SK-N-SH (cell line): ENCODE results near the gene SACM1L. TPM values are rescaled to one million over a fixed set of nuclear protein-coding genes. Genes with fewer than 3 reads are reported as not detected.

Source experiments
- CTCF ChIA-PET: fragments of 300-600, 350-600 bp; formaldehyde crosslinking; extraction: SDS; loops from one replicate; lab custom pipeline; 2021; lab: Yijun Ruan, JAX
- POLR2A ChIA-PET: fragments of 350-600 bp; sonication (Branson Sonifier 250); formaldehyde crosslinking; extraction: SDS; loops from one replicate; lab custom pipeline; 2020; ENCODE audit warnings: antibody characterized with exemption, inconsistent platforms; lab: Yijun Ruan, JAX
- DNase-seq: peaks from one replicate; pipeline ENCODE4 v3.0.0; 2012
- H2AFZ ChIP-seq: fragments of 200-600 bp; sonication (generic); 2 replicates; pipeline ENCODE4 v1.8.1; 2016; ENCODE audit warnings: antibody characterized with exemption, mild to moderate bottlenecking, low read depth
- H3F3A ChIP-seq: fragments of 200-600 bp; sonication (generic); replicated peaks from 2 replicates; pipeline ENCODE3; 2016; ENCODE audit warnings: antibody characterized with exemption, mild to moderate bottlenecking; ENCODE audit not compliant: insufficient read depth
- H3K27ac ChIP-seq, 2 experiments: fragments of 200-500 bp in 1 of 2; fragments of 200-600 bp in 1 of 2; sonication (Bioruptor generic) in 1 of 2; sonication (generic), shearing (Covaris generic) in 1 of 2; 2 replicates each; pipeline versions ENCODE4 v1.5.1 to v1.6.1; 2014 to 2016; ENCODE audit warnings: low read depth in 2 of 2, inconsistent platforms in 1 of 2, low read length in 1 of 2, mild to moderate bottlenecking in 1 of 2, mixed read lengths in 1 of 2
- H3K27me3 ChIP-seq: fragments of 200-600 bp; sonication (generic), shearing (Covaris generic); 2 replicates; pipeline ENCODE4 v1.6.1; 2016; ENCODE audit warnings: mixed run types; ENCODE audit not compliant: insufficient read depth
- H3K36me3 ChIP-seq, 2 experiments: fragments of 200-500 bp in 1 of 2; fragments of 200-600 bp in 1 of 2; sonication (Bioruptor generic) in 1 of 2; sonication (generic) in 1 of 2; replicated peaks in 1 of 2; 2 replicates each; pipeline versions ENCODE3 to v1.5.1; 2014 to 2016; ENCODE audit warnings: low read length in 1 of 2, mild to moderate bottlenecking in 1 of 2; ENCODE audit not compliant: insufficient read depth in 2 of 2, control insufficient read depth in 1 of 2
- H3K4me1 ChIP-seq, 2 experiments: fragments of 200-500 bp in 1 of 2; fragments of 200-600 bp in 1 of 2; sonication (Bioruptor generic) in 1 of 2; sonication (generic), shearing (Covaris generic) in 1 of 2; 2 replicates each; pipeline versions ENCODE4 v1.5.1 to v1.6.1; 2014 to 2016; ENCODE audit warnings: low read depth in 1 of 2, low read length in 1 of 2, mixed run types in 1 of 2; ENCODE audit not compliant: insufficient read depth in 2 of 2, control insufficient read depth in 1 of 2
- H3K4me2 ChIP-seq: fragments of 200-600 bp; sonication (generic), shearing (Covaris generic); 2 replicates; pipeline ENCODE4 v1.6.1; 2017; ENCODE audit warnings: mixed run types
- H3K4me3 ChIP-seq, 2 experiments: fragments of 200-500 bp in 1 of 2; fragments of 200-600 bp in 1 of 2; sonication (Bioruptor generic) in 1 of 2; sonication (generic), shearing (Covaris generic) in 1 of 2; 2 replicates each; pipeline versions ENCODE4 v1.5.1 to v1.8.1; 2014 to 2016; ENCODE audit warnings: low read depth in 2 of 2, inconsistent platforms in 1 of 2, low read length in 1 of 2, mild to moderate bottlenecking in 1 of 2, mixed read lengths in 1 of 2, moderate library complexity in 1 of 2
- H3K79me2 ChIP-seq: fragments of 200-600 bp; sonication (generic); 2 replicates; pipeline ENCODE4 v1.8.1; 2017; ENCODE audit warnings: mild to moderate bottlenecking; ENCODE audit not compliant: insufficient read depth
- H3K9ac ChIP-seq: fragments of 200-600 bp; sonication (generic); 2 replicates; pipeline ENCODE4 v1.6.1; 2017; ENCODE audit warnings: mixed run types
- H3K9me2 ChIP-seq: fragments of 200-600 bp; sonication (generic); 2 replicates; pipeline ENCODE4 v1.6.1; 2017; ENCODE audit warnings: mixed run types
- H3K9me3 ChIP-seq: fragments of 200-600 bp; sonication (generic); 2 replicates; pipeline ENCODE4 v1.6.1; 2017; ENCODE audit warnings: mixed run types, mild to moderate bottlenecking, moderate library complexity
- H4K20me1 ChIP-seq: fragments of 200-600 bp; sonication (generic); 2 replicates; pipeline ENCODE4 v1.6.1; 2017; ENCODE audit warnings: mild to moderate bottlenecking, mixed run types; ENCODE audit not compliant: insufficient read depth
- CHD2 ChIP-seq: fragments of 150-350 bp; IDR thresholded peaks from 2 replicates; pipeline ENCODE4 v1.6.1; 2018; ENCODE audit warnings: low read length; ENCODE audit not compliant: partially characterized antibody
- ELF1 ChIP-seq: IDR thresholded peaks from 2 replicates; pipeline ENCODE4 v1.4.0; 2012
- EP300 ChIP-seq, 2 experiments: IDR thresholded peaks; 2 replicates each; pipeline versions ENCODE4 v1.4.0 to v1.6.1; 2012; ENCODE audit warnings: borderline replicate concordance in 1 of 2, low read depth in 1 of 2, low read length in 1 of 2
- FOSL2 ChIP-seq: IDR thresholded peaks from 2 replicates; pipeline ENCODE4 v1.4.0; 2012; ENCODE audit warnings: low read depth, mild to moderate bottlenecking, moderate library complexity, borderline replicate concordance
- FOXM1 ChIP-seq: IDR thresholded peaks from 2 replicates; pipeline ENCODE4 v1.4.0; 2012; ENCODE audit warnings: low read depth, mild to moderate bottlenecking
- GABPA ChIP-seq: IDR thresholded peaks from 2 replicates; pipeline ENCODE4 v1.4.0; 2012; ENCODE audit warnings: low read depth, mild to moderate bottlenecking
- JUND ChIP-seq: IDR thresholded peaks from 2 replicates; pipeline ENCODE4 v1.4.0; 2012
- MXI1 ChIP-seq: IDR thresholded peaks from 2 replicates; pipeline ENCODE4 v1.6.1; 2012; ENCODE audit warnings: mild to moderate bottlenecking, low read depth, low read length, improper control_type of control experiment
- NFIC ChIP-seq: IDR thresholded peaks from 2 replicates; pipeline ENCODE4 v1.4.0; 2012; ENCODE audit warnings: borderline replicate concordance
- PBX3 ChIP-seq: IDR thresholded peaks from 2 replicates; pipeline ENCODE4; 2012
- POLR2AphosphoS5 ChIP-seq: IDR thresholded peaks from 2 replicates; pipeline ENCODE4 v1.6.1; 2012; ENCODE audit warnings: low read depth, low read length
- RAD21 ChIP-seq: IDR thresholded peaks from 2 replicates; pipeline ENCODE4 v1.6.1; 2012; ENCODE audit warnings: mild to moderate bottlenecking, low read length
- RCOR1 ChIP-seq: fragments of 150-350 bp; IDR thresholded peaks from 2 replicates; pipeline ENCODE4 v1.6.1; 2017; ENCODE audit warnings: antibody characterized with exemption, low read length
- RFX5 ChIP-seq: IDR thresholded peaks from 2 replicates; pipeline ENCODE4 v1.6.1; 2012; ENCODE audit warnings: mild to moderate bottlenecking, improper control_type of control experiment, low read length
- TAF1 ChIP-seq: IDR thresholded peaks from 2 replicates; pipeline ENCODE4 v1.6.1; 2012; ENCODE audit warnings: low read depth, mild to moderate bottlenecking, low read length, moderate library complexity, borderline replicate concordance
- TCF12 ChIP-seq: IDR thresholded peaks from 2 replicates; pipeline ENCODE4 v1.4.0; 2012
- WGBS: methylation state at CpG from one replicate; pipeline ENCODE4 v1.1.6; 2017; ENCODE audit warnings: low lambda C conversion rate; 5-methylcytosine and 5-hydroxymethylcytosine counted together
- polyA plus RNA-seq, 3 experiments: library from polyadenylated mRNA; depleted of rRNA; stranded (reverse); fragments of >200 nt; gene quantifications; 2 replicates each; pipeline ENCODE4 v1.2.3, GENCODE V29; 2012
- TF ChIP-seq, protein P1 (sequence below): IDR thresholded peaks from 2 replicates; pipeline ENCODE4 v1.6.1; 2012; ENCODE audit warnings: mild to moderate bottlenecking, low read depth, low read length, moderate library complexity
- TF ChIP-seq, protein P2 (sequence below): IDR thresholded peaks from 2 replicates; pipeline ENCODE4 v1.4.0; 2012; ENCODE audit warnings: low read depth
- TF ChIP-seq, protein P3 (sequence below): fragments of 150-350 bp; IDR thresholded peaks from 2 replicates; pipeline ENCODE4 v1.6.1; 2016; ENCODE audit warnings: mild to moderate bottlenecking, low read depth, low read length

The SACM1L gene
- polyA plus RNA-seq, 1 of the 3 experiments (the other 2 are of a cell fraction): 11.2 TPM

GRCh38 chr3:45758871-45759270 is 69.7 kb downstream of the SACM1L start:
- H3K9ac ChIP-seq: no peak overlapping the region
- H3K4me2 ChIP-seq: no peak overlapping the region
- no peaks in the 10 kb centered on the region for H4K20me1 ChIP-seq
- WGBS: 72% methylated on average over 11 of the region's 16 CpGs
- TF ChIP-seq GABPA (no peak), MXI1 (no peak), RFX5 (no peak), RCOR1 (no peak), RAD21 (no peak), TCF12 (no peak), FOXM1 (no peak), FOSL2 (no peak), JUND (no peak), PBX3 (no peak), TAF1 (no peak), NFIC (no peak), ELF1 (no peak), CHD2 (no peak), POLR2AphosphoS5 (no peak), EP300 (IDR thresholded peaks at IDR 0.05; ENCODE audit: borderline replicate concordance in 1 of 2, low read depth in 1 of 2, low read length in 1 of 2) (no peak)
- TF ChIP-seq, protein P1, sequence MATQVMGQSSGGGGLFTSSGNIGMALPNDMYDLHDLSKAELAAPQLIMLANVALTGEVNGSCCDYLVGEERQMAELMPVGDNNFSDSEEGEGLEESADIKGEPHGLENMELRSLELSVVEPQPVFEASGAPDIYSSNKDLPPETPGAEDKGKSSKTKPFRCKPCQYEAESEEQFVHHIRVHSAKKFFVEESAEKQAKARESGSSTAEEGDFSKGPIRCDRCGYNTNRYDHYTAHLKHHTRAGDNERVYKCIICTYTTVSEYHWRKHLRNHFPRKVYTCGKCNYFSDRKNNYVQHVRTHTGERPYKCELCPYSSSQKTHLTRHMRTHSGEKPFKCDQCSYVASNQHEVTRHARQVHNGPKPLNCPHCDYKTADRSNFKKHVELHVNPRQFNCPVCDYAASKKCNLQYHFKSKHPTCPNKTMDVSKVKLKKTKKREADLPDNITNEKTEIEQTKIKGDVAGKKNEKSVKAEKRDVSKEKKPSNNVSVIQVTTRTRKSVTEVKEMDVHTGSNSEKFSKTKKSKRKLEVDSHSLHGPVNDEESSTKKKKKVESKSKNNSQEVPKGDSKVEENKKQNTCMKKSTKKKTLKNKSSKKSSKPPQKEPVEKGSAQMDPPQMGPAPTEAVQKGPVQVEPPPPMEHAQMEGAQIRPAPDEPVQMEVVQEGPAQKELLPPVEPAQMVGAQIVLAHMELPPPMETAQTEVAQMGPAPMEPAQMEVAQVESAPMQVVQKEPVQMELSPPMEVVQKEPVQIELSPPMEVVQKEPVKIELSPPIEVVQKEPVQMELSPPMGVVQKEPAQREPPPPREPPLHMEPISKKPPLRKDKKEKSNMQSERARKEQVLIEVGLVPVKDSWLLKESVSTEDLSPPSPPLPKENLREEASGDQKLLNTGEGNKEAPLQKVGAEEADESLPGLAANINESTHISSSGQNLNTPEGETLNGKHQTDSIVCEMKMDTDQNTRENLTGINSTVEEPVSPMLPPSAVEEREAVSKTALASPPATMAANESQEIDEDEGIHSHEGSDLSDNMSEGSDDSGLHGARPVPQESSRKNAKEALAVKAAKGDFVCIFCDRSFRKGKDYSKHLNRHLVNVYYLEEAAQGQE: no peak
- TF ChIP-seq, protein P2, sequence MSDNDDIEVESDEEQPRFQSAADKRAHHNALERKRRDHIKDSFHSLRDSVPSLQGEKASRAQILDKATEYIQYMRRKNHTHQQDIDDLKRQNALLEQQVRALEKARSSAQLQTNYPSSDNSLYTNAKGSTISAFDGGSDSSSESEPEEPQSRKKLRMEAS: no peak
- TF ChIP-seq, protein P3, sequence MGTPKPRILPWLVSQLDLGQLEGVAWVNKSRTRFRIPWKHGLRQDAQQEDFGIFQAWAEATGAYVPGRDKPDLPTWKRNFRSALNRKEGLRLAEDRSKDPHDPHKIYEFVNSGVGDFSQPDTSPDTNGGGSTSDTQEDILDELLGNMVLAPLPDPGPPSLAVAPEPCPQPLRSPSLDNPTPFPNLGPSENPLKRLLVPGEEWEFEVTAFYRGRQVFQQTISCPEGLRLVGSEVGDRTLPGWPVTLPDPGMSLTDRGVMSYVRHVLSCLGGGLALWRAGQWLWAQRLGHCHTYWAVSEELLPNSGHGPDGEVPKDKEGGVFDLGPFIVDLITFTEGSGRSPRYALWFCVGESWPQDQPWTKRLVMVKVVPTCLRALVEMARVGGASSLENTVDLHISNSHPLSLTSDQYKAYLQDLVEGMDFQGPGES: no peak
- H3K4me3 ChIP-seq: no peak overlapping the region
- ChIA-PET POLR2A (interaction anchor here (0.6 kb wide), 1 partner anchor 199 kb away, joined by 3 read pairs; no protein-coding TSS in a partner anchor), CTCF (interaction anchor here (0.7 to 6.5 kb wide), 5 partner anchors 172 to 619 kb away, joined by 3 to 142 read pairs (median 22); no protein-coding TSS in a partner anchor)
- no peaks in the 10 kb centered on the region for H3K79me2 ChIP-seq
- H2AFZ ChIP-seq: no peak overlapping the region
- H3K9me3 ChIP-seq: no peaks in the 10 kb centered on the region
- H3K27ac ChIP-seq: no peak overlapping the region
- no peak for DNase-seq
- H3K9me2 ChIP-seq: no peaks in the 10 kb centered on the region
- no peaks in the 10 kb centered on the region; the same call in 1 of the 2 replicates for H3K27me3 ChIP-seq
- no peaks in the 10 kb centered on the region for H3K36me3 ChIP-seq
- H3K4me1 ChIP-seq: no peaks in the 10 kb centered on the region; a peak in 1 of 4 replicates
- no peaks in the 10 kb centered on the region for H3F3A ChIP-seq
